Neutrophil (primary cell): ENCODE data around the gene RETREG2.

Experiments
- H3K27ac ChIP-seq: fragments of 200-600 bp; sonication (generic); 2 replicates; pipeline ENCODE4 v1.5.1; 2016; ENCODE audit warnings: mild to moderate bottlenecking, moderate library complexity
- H3K27me3 ChIP-seq: fragments of 200-600 bp; sonication (generic); 2 replicates; pipeline ENCODE4 v1.6.0; 2016; ENCODE audit warnings: mild to moderate bottlenecking
- H3K36me3 ChIP-seq: fragments of 200-600 bp; sonication (generic); 2 replicates; pipeline ENCODE4 v1.5.1; 2017
- H3K4me1 ChIP-seq, 2 experiments: fragments of 200-600 bp in 1 of 2; sonication (generic) in 1 of 2; 1 replicate in 1 of 2; 2 replicates in 1 of 2; pipeline versions ENCODE4 v1.5.1 to v1.6.1; 2013 to 2016; ENCODE audit warnings: low read depth in 1 of 2, low read length in 1 of 2, mild to moderate bottlenecking in 1 of 2, moderate library complexity in 1 of 2; ENCODE audit not compliant: control insufficient read depth in 1 of 2, insufficient read depth in 1 of 2
- H3K4me3 ChIP-seq, 2 experiments: fragments of 200-600 bp in 1 of 2; sonication (generic) in 1 of 2; 1 replicate in 1 of 2; 2 replicates in 1 of 2; pipeline ENCODE4 v1.5.1; 2013 to 2016; ENCODE audit warnings: low read depth in 1 of 2, low read length in 1 of 2, mild to moderate bottlenecking in 1 of 2, moderate library complexity in 1 of 2
- H3K9me3 ChIP-seq: fragments of 200-600 bp; sonication (generic); 2 replicates; pipeline ENCODE4 v1.5.1; 2016
- TF ChIP-seq, protein P1 (sequence below): fragments of 200-600 bp; sonication (generic); IDR thresholded peaks from 2 replicates; pipeline ENCODE4 v1.5.1; 2016; ENCODE audit warnings: antibody characterized with exemption

Gene RETREG2

DNA sequence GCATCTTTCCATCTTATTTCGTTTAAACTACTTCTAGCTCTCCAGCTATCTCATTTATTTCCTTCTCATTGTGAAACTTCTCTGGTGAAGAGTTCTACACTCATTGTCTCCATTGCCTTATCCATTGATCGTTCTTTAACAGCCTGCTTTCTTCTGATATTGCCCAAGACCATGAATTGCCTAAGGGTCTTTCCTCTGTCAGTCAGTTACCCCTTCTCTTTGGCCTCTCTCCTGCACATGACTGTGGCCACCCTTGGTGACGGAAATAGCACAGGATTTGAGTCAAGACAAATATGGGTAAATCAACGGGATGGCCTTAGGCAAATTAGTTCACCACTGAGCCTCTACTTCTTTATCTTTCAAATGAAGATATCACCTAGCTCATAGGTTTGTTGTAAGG lies 44.1 kb upstream of the RETREG2 start:
- H3K4me1 ChIP-seq, result peaks cover 0 to 3% of the 10 kb centered on the region in 2 experiments
- no peak overlapping the region for H3K27ac ChIP-seq
- H3K4me3 ChIP-seq, result no peak overlapping the region
- no peaks in the 10 kb centered on the region for H3K27me3 ChIP-seq
- TF ChIP-seq, protein P1, sequence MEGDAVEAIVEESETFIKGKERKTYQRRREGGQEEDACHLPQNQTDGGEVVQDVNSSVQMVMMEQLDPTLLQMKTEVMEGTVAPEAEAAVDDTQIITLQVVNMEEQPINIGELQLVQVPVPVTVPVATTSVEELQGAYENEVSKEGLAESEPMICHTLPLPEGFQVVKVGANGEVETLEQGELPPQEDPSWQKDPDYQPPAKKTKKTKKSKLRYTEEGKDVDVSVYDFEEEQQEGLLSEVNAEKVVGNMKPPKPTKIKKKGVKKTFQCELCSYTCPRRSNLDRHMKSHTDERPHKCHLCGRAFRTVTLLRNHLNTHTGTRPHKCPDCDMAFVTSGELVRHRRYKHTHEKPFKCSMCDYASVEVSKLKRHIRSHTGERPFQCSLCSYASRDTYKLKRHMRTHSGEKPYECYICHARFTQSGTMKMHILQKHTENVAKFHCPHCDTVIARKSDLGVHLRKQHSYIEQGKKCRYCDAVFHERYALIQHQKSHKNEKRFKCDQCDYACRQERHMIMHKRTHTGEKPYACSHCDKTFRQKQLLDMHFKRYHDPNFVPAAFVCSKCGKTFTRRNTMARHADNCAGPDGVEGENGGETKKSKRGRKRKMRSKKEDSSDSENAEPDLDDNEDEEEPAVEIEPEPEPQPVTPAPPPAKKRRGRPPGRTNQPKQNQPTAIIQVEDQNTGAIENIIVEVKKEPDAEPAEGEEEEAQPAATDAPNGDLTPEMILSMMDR, result no peak
- H3K9me3 ChIP-seq, result no peaks in the 10 kb centered on the region
- H3K36me3 ChIP-seq, result no peaks in the 10 kb centered on the region

DNA sequence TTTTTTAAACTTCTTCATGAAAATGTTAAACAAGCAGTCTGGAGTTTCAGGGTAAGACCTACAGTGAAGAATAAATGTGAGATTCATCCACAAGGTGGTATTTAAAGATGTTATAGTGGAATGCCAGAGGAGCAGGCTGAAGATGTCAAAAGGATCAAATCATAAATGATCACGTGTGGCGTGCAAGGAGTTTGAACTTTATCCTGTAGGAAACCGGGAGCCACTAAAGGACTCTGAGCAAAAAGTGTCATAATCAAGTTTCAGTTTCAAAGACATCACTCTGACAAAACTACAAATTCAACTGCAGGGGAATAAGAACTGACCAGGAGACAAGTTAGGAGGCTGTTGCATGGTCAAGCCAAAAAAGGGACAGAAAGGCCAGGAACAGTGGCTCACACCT lies 37.4 kb upstream of the RETREG2 start:
- Histone ChIP-seq H3K4me3 (no peak overlapping the region), H3K9me3 (no peaks in the 10 kb centered on the region), H3K27ac (no peak overlapping the region), H3K27me3 (no peaks in the 10 kb centered on the region), H3K4me1 (no peaks in the 10 kb centered on the region), H3K36me3 (peaks cover 9% of the 10 kb centered on the region)
- TF ChIP-seq, protein P1, result no peak

DNA sequence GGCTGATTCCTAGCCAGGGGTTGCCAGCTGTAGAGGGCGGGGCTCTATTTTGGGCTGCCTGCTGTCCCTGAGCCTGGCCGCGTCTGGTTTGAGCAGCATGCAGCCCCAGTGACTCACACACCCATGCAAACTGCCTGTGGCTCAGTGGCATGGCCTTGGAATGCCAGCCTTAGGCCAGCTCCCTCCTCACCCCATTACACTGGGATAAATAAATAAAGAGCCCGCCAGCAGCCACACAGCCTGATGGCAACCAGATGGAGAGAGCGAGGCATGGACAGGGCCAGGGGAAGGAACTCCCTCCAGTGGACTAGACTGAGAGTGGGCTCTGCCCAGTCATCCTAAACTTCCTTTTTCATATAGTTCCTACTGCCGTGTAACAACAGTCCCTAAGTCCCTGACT lies 35.7 kb upstream of the RETREG2 start:
- H3K36me3 ChIP-seq, result peaks cover 16% of the 10 kb centered on the region
- H3K27me3 ChIP-seq, result no peaks in the 10 kb centered on the region
- no peak overlapping the region for H3K4me3 ChIP-seq
- no peaks in the 10 kb centered on the region for H3K9me3 ChIP-seq
- no peak overlapping the region for H3K27ac ChIP-seq
- TF ChIP-seq, protein P1, result no peak
- no peaks in the 10 kb centered on the region for H3K4me1 ChIP-seq

DNA sequence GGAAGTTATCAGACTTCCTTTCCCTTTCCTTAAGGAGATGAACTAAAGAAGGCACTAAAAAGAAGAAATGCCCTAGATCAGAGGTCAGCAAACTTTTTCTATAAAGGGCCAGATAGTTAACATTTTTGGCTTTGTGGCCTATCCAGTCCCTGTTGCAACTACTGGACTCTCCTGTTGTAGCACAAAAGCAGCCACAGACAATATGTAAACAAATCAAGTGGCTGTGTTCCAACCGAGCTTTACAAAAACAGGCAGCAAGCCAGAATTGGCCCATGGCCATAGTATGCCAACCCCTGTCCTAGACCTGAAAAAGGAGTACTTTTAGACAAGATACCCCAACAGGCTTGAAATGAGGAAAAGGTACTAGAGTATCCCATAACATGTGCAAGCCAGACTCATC lies 28.4 kb upstream of the RETREG2 start:
- TF ChIP-seq, protein P1, result no peak
- no peaks in the 10 kb centered on the region for H3K9me3 ChIP-seq
- H3K36me3 ChIP-seq, result peaks cover 11% of the 10 kb centered on the region
- no peak overlapping the region for H3K4me3 ChIP-seq
- H3K4me1 ChIP-seq, result no peaks in the 10 kb centered on the region
- H3K27ac ChIP-seq, result no peak overlapping the region
- H3K27me3 ChIP-seq, result no peaks in the 10 kb centered on the region

DNA sequence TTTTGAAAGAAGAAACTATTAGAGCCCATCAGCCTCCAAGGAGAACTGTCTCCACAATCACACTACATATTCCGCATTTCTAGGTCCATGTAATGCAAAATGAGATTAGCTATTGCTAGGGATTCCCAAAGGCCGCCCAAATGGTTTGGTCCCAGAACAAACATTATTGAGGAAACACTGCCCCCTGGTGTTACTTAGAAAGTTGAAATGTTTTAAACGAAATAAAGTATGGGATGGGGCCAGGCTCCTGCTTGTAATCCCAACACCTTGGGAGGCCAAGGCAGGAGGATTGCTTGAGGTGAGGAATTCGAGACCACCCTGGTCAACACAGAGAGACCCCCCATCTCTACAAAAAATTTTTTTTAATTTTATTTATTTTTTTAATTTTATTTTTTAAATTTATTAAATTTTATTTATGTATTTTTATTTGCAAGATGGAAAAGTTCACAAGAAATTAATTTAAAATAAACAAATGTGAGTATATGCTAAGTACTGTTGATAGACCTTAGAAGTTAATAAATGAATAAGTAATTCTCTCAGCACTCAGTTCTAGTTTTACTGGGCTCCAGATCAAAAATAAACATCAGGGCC lies 22.9 kb upstream of the RETREG2 start:
- peaks cover 11% of the 10 kb centered on the region for H3K36me3 ChIP-seq
- H3K27me3 ChIP-seq, result peaks cover 3% of the 10 kb centered on the region
- no peak overlapping the region for H3K4me3 ChIP-seq
- no peaks in the 10 kb centered on the region for H3K9me3 ChIP-seq
- H3K4me1 ChIP-seq, result peaks cover 5 to 7% of the 10 kb centered on the region in 2 experiments
- TF ChIP-seq, protein P1, result peak; percentile 54
- no peak overlapping the region for H3K27ac ChIP-seq
